Hepatic stellate cell (primary cell): ENCODE results near the gene SAP25.
A peak's percentile ranks its signal among the peaks of the same experiment; 100 is the strongest.

Experiments used
- DNase-seq: peaks from one replicate; pipeline ENCODE4 v3.0.0; 2011; ENCODE audit warnings: low spot score

Gene SAP25

DNA sequence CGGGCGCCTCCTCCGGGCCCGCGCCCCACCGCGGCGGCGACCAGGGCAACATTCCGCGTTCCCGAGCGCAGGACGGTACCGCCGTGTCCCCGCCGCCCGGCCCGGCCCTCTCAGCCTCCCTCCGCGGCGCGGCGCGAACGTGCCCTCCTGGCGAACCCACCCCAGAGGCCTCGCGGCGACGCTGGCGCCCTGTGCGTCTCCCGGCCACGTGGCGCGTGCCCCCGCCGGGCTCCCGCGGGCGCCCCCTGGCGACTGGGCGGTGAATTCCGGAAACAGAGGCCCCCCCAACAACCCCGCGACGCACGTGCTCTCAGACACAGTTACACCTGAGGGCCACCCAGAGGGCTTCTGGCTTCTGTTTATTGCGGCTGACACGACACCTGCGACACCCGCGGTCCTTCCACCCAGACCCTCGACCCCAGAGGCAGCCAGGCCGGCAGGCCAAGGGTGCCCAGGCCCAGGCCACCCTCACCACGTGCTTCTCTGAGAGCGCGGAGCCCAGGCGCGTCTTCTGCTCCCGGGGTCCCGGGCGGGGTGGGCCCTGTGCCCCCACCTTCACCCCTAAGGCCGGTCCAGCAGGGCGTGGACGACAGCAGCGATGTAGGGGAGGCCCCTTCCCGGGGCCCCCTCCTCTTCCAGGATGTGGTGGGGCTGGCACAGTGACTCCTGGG lies at the start of gene SAP25:
TSS of gene SAP25 (minus strand) at position 210 of the 671 bp plus-strand sequence. CDS start at position 52, 158 bp downstream.
- DNase-seq, result no peak

DNA sequence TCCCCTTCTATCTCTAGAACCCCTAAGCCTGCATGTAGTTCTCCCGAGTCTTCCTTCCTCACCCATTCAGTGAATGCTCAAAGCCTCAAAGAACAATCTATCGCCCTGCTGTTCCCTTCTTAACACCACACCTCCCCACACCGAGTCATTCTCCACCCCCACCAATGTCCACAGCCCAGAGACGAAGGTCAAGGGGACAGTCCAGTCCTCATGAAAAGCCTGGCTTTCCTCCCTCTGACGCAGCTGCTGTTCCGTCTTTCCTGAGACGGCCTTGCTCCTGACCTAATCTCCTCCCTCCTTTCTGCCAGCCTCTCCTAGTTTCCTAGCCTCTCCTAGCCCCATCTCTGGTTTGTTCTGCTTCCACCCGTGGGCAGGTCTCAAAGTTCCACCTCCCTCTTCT lies 47.9 kb upstream of the SAP25 start:
- no peak for DNase-seq

DNA sequence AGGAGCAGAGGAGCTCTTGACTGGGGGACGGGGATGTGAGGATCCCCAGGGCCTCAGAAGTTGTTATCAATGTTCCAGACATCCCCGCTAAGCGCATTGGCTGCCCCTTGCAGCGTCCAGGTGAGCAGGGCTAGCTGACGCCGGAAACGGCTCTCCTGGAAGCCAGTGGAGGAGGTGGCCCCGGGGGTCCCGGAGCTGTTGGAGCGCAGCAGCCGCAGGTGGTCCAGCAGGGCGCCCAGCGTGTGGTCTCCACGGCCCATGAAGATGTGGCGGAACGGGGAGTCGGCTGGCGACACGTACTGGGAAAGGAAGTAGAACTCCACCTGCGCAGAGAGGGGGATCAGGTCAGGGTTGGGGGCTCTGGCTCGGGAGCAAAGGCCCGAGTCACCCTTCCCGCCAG lies 47.1 kb upstream of the SAP25 start:
- DNase-seq, result no peak

DNA sequence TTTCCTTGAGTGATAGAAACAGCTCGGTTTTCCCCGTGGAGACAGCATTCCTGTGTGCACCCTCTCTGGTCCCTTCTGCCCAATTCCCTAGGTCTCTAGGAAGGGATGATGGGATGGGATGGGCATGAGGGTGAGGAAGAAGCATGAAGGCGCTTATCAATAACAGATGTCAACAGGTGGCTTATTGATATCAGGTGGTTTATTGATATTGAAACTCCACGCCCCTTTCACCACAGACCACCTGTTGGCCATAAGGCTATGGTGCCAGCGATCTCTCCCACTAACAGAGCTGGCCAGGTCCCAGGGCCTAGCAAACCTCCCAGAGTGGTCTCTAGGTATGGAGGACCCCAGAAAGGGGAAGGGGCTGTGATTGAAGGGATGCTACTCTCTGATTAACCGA lies 46.5 kb upstream of the SAP25 start:
- no peak for DNase-seq

DNA sequence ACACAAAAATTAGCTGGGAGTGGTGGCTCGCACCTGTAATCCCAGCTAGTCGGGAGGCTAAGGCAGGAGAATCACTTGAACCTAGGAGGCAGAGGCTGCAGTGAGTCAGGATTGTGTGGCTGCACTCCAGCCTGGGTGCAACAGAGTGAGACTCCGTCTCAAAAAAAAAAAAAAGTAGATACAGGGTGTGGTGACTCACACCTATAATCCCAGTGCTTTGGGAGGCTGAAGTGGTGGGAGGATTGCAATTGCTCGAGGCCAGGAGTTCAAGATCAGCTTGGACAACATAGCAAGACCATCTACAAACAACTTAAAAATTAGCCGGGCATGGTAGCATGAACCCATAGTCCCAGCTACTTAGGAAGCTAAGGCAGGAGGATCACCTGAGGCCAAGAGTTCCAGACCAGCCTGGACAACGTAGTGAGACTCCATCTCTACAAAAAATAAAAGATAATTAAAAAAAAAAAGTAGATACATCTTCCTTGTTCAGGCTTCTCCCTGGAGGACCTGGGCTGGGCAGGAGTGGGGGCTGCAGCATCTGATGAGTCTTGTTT lies 40.7 kb upstream of the SAP25 start:
- DNase-seq, result no peak

DNA sequence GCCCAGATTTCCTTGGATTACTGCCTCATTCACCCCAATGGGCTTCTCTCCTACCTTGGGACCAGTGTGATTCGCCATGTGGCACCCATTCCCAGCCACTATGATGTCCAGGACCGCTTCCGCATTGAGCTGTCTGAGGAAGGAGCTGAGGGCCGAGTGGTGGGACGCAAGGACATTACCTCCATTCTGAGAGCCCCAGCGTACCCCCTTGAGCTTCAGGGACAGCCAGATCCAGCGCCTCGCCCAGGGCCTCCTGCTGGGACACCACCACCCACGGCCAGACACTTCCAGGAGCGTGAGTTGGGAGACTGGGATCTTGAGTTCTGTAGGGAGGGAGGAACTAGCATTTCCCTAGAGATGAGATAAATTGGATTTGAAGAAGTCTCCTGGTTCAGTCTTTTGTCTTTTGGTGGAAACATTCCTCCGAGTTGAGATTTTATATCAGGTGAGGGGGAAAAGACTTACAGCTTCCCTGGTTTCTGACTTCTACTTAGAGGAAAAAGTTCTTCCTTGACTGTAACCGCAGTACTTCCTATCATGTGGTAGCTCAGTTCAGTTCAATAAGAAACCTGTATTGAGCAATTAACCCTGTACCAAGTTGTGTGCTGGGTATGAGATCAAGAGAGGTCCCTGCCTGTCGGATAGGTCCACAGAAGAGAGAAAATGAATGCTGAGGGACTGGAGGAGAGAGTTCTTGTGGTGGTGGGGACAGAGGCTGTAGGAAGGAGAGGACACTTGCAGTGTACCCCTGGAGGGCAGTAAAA lies 39.9 kb upstream of the SAP25 start:
- no peak for DNase-seq

DNA sequence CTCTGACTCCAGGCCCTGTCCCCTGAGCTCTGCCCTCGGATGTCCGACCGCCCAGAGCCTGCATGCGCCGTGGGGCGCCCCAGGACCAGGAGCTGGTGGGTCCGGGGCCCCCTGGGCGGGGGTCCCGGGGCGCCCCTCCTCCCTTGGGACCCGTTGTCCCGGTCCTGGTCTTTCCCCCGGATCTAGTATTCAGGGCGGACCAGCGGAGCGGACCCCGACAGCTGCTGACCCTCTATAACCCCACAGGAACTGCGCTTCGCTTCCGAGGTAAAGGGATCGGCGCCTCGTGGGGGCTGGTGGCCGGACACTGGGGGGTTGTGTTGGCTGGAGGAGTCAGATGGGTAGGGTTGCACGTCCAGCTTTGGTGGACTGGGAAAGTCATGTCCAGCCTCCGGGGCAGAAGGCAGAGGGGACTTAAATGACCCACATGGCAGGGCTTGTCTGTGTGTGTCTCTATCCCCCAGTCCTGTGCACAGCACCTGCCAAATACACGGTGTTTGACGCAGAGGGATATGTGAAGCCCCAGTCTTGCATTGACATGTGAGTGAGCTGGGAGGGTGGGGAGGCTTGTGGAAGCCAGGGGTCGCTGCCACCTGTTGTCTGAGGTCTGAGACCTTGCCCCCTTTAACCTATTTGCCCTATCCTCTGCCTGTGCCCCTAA lies 39.2 kb upstream of the SAP25 start:
- no peak for DNase-seq

DNA sequence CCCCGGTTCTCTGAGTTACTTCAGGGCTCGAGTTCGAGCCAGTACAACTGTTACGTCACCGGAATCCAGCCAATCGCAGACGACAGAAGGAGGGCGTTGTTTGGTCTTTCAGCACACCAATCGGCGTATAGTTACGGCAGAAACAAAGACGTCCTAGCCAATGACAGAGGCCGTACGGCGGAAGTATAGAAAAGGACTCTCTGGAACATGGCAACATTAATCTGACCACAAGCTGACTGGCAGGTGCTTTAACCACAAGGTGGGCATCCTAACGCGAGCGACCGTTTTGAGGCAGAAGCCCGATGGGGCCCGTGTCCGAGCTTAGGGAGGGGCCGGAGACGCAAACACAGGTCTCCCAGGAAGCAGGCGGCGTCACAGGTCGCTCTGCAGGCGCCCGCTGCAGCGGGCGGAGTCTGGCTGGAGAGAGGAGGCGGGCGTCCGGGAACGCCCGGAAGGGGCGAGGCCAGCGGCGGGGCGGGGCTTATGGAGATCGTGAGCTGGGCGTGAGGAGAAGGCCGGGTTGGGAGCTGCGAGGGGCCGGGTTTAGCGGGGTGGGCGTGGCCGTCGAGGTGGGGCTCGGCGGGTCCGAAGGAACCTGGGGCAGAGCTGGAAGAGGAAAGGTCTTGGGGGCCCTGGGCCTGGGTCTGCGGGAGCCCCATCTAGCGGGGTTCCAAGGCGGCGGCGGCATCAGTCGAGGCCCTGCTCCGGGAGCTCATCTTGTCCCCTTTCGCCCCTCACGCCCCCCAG lies 38.5 kb upstream of the SAP25 start, which contains the start of gene MOSPD3:
TSS of gene MOSPD3 (plus strand) at position 558 of the 747 bp plus-strand sequence. CDS start 252 bp downstream, outside the sequence.
- peak; percentile 100 for DNase-seq

DNA sequence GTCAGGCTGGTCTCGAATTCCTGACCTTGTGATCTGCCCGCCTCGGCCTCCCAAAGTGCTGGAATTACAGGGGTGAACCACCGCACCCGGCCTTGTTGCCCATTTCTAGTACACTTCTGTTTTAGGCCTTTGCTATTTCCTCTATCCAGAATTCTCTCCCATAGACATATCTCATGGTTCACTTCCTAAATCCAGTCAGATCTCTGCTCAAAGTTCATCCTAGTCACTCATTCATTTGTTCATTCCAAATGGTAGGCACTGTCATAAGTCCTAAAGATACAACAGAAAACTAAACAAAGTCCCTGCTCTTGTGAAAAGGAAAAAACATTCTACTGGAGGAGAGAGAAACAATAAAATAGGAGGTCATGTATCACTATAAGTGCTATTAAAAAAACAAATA lies 36.3 kb upstream of the SAP25 start:
- DNase-seq, result no peak

DNA sequence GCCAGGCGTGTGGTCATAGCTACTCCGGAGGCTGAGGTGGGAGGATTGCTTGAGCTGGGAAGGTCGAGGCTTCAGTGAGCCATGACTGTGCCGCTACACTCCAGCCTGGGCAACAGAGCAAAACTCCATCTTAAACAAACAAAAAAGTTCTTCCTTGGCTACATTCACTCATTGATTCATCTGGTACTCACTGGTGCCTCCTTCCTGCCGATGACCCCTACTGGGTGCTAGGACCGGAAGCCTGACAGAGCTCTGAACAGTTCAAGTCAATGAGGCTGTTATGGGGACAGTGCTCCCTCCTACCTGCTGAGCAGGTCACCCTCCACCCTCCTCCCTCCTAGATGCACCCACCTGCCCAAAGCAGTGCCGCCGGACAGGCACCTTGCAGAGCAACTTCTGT lies 33.4 kb upstream of the SAP25 start:
- no peak for DNase-seq

DNA sequence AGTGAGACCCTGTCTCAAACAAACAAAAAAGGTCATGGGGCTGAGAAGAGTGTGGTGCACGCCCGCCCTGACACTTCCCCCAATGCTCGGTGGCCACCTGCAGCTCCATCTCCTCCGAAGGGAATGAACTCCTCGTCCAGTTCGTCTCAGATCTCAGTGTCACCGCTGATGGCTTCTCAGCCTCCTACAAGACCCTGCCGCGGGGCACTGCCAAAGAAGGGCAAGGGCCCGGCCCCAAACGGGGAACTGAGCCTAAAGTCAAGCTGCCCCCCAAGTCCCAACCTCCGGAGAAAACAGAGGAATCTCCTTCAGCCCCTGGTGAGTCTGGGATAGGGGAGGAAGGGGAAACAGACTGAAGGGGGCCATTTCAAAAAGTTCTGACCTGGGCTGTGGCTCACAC lies 32.6 kb upstream of the SAP25 start:
- no peak for DNase-seq

DNA sequence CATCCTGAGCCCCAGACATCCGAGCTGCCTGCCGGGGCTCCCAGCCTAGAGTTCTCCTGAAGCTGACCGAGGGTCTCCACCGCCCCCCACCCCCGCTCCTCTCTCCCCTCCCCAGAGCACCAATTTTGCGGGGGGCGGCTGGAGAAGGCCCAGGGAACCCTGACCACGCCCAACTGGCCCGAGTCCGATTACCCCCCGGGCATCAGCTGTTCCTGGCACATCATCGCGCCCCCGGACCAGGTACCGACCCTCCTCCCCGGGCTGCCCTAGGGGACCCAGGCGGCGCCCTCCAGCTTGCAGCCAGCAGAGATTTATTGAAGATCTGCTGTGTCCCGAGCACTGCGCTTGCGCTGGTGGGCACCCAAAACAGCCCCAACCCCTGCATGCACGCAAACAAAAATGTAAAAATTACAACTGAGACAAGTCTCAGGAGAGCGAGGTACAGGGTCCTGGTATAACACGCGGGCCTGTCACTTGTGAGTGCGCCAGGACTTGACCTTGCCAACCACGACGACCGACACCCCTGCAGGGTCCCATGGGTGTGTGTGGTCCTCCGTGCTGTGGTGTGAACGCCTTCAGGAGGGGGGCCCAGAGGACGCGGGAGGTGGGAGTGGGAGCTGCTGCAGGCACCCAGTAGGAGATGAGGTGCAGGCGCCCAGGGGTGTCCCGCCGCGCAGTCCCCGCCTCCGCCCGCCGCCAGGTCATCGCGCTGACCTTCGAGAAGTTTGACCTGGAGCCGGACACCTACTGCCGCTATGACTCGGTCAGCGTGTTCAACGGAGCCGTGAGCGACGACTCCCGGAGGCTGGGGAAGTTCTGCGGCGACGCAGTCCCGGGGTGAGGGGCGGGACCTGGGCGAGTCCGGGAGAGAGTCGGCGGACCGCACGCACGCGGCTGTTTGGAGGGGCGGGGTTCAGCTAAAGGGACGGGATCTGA lies 31.5 kb upstream of the SAP25 start:
- DNase-seq, result no peak

DNA sequence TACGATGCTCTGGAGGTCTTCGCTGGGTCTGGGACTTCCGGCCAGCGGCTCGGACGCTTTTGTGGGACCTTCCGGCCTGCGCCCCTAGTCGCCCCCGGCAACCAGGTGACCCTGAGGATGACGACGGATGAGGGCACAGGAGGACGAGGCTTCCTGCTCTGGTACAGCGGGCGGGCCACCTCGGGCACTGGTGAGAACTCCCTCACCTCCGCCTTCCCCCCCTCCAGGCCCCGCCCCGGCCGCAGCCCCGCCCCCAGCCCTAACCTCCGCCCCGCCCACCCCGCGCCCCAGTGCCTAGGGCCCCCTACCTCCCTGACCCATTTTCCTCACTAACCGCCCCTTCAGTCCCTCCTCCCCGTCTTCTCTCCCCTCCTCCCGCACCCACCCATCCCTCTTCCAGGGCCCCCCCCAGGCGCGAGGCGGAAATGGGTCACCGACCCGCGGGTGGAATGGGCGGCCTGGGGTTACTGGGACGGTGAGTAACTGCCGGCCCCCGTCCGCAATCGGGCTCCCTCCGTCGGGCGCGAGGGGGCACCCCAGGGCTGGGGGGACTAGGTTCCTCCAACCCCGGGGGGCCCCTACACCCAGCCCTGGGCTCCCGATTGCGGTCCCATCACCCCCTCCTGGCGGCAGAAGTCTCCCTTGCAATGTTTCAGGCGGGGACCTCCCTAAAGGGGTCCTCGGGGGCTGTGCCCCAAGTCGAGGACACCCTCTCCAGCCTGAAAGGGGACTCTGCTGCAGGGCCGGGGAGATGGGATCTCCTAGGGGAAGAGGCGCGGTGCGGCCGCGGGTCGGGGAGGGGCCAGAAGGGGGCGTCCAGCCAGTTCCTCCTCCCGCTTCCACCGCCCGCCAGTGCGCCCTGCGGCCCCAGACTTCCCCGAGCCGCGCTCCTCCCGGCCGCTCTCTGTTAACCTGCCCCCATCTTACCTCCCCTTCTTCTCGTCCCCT lies 30.6 kb upstream of the SAP25 start:
- DNase-seq, result peak; percentile 77

DNA sequence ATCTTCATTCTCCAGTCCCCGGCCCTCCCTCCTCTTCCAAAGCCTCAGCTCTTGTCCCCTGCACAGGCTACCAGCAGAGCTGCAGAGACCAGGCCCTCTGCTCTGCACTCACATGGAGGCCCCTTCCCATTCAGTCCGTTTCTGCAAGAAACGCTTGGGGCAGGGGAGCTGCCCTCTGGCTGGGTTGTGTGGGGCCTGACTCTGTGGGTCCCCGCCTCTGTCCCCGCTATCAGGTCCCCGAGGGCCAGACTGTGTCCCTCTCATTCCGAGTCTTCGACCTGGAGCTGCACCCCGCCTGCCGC lies 30.0 kb upstream of the SAP25 start:
- peak; percentile 61 for DNase-seq

DNA sequence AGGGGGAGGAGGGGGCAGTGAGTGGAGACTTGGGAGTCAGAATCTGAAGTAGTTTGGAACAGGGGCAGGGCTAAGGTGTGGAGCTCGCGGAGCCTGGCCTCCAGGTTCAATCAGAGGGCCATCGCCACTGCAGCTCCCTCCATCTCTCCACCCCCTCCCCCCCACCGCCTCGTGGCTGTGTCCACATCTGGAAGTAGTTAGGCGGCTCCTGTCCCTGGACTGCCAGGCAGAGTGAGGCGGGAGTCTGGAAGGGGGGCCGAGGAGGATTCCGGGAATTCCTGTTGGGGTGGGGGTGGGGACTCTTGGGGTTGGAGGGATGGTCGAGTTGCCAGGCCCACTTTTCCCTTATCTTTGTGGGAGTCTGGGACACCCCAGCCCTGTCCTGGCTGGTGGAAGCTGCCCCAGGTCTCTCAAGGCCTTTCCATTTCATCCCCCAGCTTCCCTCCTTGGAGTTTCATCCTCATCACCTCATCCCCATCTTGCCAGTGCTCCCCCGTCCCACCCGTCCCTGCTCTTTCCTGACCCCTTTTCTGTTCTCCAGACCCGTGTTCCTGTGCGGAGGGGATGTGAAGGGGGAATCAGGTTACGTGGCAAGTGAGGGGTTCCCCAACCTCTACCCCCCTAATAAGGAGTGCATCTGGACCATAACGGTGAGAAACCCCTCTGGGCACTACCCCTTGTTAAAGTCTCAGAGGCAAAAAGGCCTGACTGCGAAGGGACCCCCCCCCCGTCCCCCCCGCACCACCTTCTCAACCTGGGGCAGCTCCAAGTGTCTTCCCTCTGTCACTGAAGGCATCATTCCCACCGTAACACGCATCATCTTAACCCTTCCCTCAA lies 29.4 kb upstream of the SAP25 start:
- peak; percentile 93 for DNase-seq

DNA sequence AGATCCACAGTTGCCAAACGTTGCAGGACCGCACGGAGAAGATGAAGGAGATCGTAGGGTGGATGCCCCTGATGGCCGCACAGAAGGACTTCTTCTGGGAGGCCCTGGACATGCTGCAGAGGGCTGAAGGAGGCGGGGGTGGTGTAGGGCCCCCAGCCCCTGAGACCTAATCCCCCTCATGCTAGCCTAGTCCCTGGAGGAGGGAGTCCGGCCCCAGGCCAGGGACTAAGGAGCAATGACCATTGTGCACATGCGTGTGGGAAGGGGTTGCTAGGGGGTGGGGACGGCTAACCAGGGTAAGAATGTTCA lies 27.0 kb upstream of the SAP25 start:
- no peak for DNase-seq

DNA sequence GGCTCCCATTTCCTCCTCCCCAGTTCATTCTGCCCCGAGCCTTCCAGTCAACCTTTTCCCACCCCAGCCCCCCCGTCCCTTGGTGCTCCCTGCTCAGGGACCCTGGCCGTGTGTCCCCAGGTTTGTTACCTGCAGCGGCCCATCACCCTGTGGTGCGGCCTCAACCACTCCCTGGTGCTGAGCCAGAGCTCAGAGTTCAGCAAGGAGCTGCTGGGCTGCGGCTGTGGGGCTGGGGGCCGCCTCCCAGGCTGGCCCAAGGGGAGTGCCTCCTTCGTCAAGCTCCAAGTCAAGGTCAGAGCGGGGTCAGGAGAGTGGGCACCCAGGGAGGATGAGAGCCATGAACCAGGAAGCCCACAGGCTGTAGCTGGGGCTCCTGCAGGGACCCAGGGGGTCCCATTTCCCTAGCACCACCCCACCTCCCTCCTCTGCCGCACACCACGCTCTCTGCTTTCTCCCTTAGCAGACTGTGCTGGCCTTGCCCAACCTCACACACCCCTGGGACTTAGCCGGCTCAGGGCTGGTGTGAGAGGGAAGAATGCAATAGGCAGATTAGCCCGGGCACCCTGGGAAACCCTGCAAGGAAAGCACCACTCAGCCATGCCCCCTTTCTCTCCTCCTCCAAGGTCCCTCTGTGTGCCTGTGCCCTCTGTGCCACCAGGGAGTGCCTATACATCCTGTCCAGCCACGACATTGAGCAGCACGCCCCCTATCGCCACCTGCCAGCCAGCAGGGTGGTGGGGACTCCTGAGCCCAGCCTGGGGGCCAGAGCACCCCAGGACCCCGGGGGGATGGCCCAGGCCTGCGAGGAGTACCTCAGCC lies 26.4 kb upstream of the SAP25 start:
- no peak for DNase-seq

DNA sequence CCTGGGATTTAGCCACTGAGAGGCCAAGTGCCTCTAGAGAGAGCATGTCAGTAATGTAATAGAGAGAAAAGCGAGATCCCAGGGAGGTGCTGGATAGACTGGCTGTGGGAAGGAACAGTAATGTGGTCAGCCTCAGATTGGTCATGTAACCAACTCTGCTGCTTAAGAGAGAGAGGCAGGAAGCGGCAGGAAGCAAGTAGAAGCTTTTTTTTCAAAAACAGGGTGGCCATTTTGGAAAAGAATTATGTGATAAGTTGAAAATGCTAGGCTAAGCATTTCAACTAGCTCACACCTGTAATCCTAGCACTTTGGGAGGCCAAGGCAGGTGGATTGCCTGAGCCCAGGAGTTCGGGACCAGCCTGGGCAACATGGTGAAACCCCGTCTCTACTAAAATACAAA lies 24.7 kb upstream of the SAP25 start:
- DNase-seq, result no peak
